ENCODE results near the gene MRPL3.

DNA sequence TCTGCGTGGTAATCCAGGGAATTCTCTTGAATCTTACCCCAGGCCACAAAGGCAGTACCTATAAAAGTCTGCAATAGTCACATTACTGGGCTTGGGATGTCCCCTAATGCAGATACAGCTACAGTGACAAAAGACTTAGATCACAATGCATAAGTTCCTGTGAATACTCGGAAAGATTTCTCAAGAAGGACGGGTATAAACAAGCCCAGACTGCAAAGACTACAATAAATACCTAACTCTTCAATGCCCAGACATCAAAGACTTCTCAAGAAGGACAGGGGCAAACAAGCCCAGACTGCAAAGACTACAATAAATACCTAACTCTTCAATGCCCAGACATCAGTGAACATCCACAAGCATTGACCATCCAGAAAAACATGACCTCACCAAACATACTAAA is 70.3 kb downstream of the MRPL3 start:
- TF ChIP-seq, protein P1, sequence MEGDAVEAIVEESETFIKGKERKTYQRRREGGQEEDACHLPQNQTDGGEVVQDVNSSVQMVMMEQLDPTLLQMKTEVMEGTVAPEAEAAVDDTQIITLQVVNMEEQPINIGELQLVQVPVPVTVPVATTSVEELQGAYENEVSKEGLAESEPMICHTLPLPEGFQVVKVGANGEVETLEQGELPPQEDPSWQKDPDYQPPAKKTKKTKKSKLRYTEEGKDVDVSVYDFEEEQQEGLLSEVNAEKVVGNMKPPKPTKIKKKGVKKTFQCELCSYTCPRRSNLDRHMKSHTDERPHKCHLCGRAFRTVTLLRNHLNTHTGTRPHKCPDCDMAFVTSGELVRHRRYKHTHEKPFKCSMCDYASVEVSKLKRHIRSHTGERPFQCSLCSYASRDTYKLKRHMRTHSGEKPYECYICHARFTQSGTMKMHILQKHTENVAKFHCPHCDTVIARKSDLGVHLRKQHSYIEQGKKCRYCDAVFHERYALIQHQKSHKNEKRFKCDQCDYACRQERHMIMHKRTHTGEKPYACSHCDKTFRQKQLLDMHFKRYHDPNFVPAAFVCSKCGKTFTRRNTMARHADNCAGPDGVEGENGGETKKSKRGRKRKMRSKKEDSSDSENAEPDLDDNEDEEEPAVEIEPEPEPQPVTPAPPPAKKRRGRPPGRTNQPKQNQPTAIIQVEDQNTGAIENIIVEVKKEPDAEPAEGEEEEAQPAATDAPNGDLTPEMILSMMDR (IDR thresholded peaks at IDR 0.05): no peak
- TF ChIP-seq POLR2A (IDR thresholded peaks at IDR 0.05): no peak

Measured in heart left ventricle (tissue), 13 donors.